ENCODE results near the gene BLNK. TPM values are rescaled to one million over a fixed set of nuclear protein-coding genes. Genes with fewer than 3 reads are reported as not detected.

The BLNK gene
- total and polyA plus RNA-seq, 2 experiments from 2014 or later = 0.32 TPM; not detected in 1

- Histone ChIP-seq H3K4me1 (ENCODE audit: low read depth) (peaks cover 4% of the 10 kb centered on the region), H3K4me3 (no peak overlapping the region), H3K27me3 (no peaks in the 10 kb centered on the region), H3K36me3 (no peaks in the 10 kb centered on the region), H3K27ac (no peak overlapping the region), H3K9me3 (ENCODE audit: low read depth) (no peaks in the 10 kb centered on the region)
- TF ChIP-seq CTCF (IDR thresholded peaks at IDR 0.05; ENCODE audit: low read depth, low read length) = no peak
- no peak for DNase-seq (ENCODE audit: low read depth in 1 of 2, low spot score in 1 of 2)
Measured at GRCh38 chr10:96233959-96234358, 37.4 kb downstream of the BLNK start.

- no peaks in the 10 kb centered on the region for H3K9me3 ChIP-seq (ENCODE audit: low read depth)
- no peak for DNase-seq (ENCODE audit: low read depth in 1 of 2, low spot score in 1 of 2)
- H3K4me1 ChIP-seq (ENCODE audit: low read depth) = peaks cover 4% of the 10 kb centered on the region
- H3K4me3 ChIP-seq = no peak overlapping the region
- H3K36me3 ChIP-seq = no peaks in the 10 kb centered on the region
- no peak for TF ChIP-seq CTCF (IDR thresholded peaks at IDR 0.05; ENCODE audit: low read depth, low read length)
- H3K27ac ChIP-seq = no peak overlapping the region
- no peaks in the 10 kb centered on the region for H3K27me3 ChIP-seq
Measured at GRCh38 chr10:96230527-96230926, 40.8 kb downstream of the BLNK start.

DNA sequence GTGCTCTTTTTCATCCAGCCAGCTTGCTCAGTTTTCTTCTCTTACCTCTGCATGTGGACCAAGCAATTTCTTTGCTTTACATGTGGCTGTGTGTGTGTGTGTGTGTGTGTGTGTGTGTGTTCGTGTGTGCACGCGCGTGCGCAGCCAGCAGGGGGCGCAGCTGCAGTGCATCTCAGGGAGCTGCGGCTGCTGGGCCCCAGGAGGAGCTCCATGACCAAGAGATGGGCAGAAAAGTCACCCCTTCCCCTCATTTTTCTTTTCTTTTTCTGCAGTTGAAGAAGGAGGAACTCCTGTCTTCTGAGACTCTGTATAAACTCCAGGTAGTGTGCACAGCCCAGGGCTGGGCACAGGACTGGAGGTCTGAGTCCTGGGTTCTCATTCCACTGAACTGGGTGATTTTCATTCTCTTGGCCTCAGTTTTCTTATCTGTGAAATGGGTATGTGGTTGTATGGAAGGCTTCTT lies 41.8 kb downstream of the BLNK start:
- Histone ChIP-seq H3K36me3 (no peaks in the 10 kb centered on the region), H3K27me3 (no peaks in the 10 kb centered on the region), H3K4me3 (no peak overlapping the region), H3K9me3 (ENCODE audit: low read depth) (no peaks in the 10 kb centered on the region), H3K27ac (no peak overlapping the region), H3K4me1 (ENCODE audit: low read depth) (peaks cover 4% of the 10 kb centered on the region)
- TF ChIP-seq CTCF (IDR thresholded peaks at IDR 0.05; ENCODE audit: low read depth, low read length) = peak; percentile 94
- peak; percentile 81 to 86 for DNase-seq (ENCODE audit: low read depth in 1 of 2, low spot score in 1 of 2)

DNA sequence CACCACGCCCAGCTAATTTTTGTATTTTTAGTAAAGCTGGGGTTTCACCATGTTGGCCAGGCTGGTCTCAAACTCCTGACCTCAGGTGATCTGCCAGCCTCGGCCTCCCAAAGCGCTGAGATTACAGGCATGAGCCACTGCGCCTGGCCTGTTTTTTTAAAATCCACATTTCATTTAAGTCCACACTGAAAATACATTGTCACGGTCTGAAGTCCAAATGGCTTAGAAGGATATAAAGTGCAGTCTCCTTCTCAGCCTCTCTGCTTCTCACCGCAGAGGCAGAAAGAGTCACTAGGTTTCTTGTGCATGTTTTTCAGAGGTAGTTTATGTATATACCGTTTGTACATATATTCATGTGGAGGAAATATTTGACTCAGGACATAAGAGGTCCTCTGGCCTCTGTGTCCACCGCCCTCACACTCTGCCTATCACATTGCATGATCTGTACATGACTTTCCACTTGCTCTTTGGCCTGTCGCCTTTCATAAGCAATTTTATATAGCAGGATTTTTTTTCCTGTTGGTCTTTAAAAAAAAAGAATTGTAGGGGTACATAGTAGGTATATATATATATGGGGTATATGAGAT lies 42.9 kb downstream of the BLNK start:
- Histone ChIP-seq H3K27me3 (no peaks in the 10 kb centered on the region), H3K4me1 (ENCODE audit: low read depth) (peaks cover 4% of the 10 kb centered on the region)
- DNase-seq (ENCODE audit: low read depth in 1 of 2, low spot score in 1 of 2) = no peak

DNA sequence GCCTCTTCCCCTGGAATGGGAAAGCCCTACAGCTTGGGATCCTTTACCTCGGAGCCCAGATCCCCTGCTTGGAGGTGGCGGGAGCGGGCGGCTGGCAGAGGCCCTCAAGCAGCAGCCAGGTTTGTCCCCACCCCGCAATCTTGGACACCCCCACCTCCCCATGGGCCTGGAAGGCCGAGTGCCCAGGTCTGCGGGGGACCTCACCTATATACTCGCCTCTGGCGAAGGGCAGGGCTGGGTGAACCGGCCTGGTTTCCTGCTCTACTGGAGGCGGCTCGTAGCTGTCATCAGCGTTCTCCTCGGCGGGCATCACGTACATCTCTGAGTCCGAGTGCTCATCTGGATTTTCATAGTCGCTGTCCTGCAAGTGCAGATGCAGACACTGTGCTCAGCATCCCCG lies 44.2 kb downstream of the BLNK start:
- Histone ChIP-seq H3K36me3 (no peaks in the 10 kb centered on the region), H3K27ac (no peak overlapping the region)
- no peak for TF ChIP-seq CTCF (IDR thresholded peaks at IDR 0.05; ENCODE audit: low read depth, low read length)

More for the DNA sequence above, 42.9 kb downstream of the BLNK start:
- TF ChIP-seq CTCF (IDR thresholded peaks at IDR 0.05; ENCODE audit: low read depth, low read length) = no peak
- no peak overlapping the region for H3K4me3 ChIP-seq
- H3K36me3 ChIP-seq = no peaks in the 10 kb centered on the region
- no peaks in the 10 kb centered on the region for H3K9me3 ChIP-seq (ENCODE audit: low read depth)
- H3K27ac ChIP-seq = no peak overlapping the region

More for the DNA sequence above, 44.2 kb downstream of the BLNK start:
- Histone ChIP-seq H3K9me3 (ENCODE audit: low read depth) (no peaks in the 10 kb centered on the region), H3K4me1 (ENCODE audit: low read depth) (peaks cover 4% of the 10 kb centered on the region), H3K4me3 (no peak overlapping the region), H3K27me3 (no peaks in the 10 kb centered on the region)
- no peak for DNase-seq (ENCODE audit: low read depth in 1 of 2, low spot score in 1 of 2)

All from cardiac muscle cell (in vitro differentiated cells and primary cell).